Progenitor cell of endocrine pancreas (in vitro differentiated cells): ENCODE measurements around the gene ROCK1. TPM values are rescaled to one million over a fixed set of nuclear protein-coding genes. Genes with fewer than 3 reads are reported as not detected.

Source experiments
- DNase-seq: peaks from one replicate; pipeline ENCODE4 v3.0.0; 2021; ENCODE audit warnings: low spot score; ENCODE audit not compliant: unreplicated experiment
- H3K27ac Mint-ChIP-seq: 2 replicates; pipeline ENCODE4 v1.8.0; 2021; ENCODE audit warnings: mild to moderate bottlenecking, moderate library complexity, mixed read lengths
- H3K27me3 Mint-ChIP-seq: 2 replicates; pipeline ENCODE4 v1.8.0; 2021; ENCODE audit warnings: mixed read lengths
- H3K36me3 Mint-ChIP-seq: 2 replicates; pipeline ENCODE4 v1.8.0; 2022; ENCODE audit warnings: mixed read lengths; ENCODE audit not compliant: insufficient read depth
- H3K4me1 Mint-ChIP-seq: 2 replicates; pipeline ENCODE4 v1.8.0; 2021; ENCODE audit warnings: low read depth, mixed read lengths
- H3K4me3 Mint-ChIP-seq: 2 replicates; pipeline ENCODE4 v1.8.0; 2021; ENCODE audit warnings: low read depth, mild to moderate bottlenecking, moderate library complexity, mixed read lengths
- H3K9me3 Mint-ChIP-seq: 2 replicates; pipeline ENCODE4 v1.8.0; 2021; ENCODE audit warnings: low read depth, mixed read lengths
- total RNA-seq: library from RNA; stranded (reverse); gene quantifications from 2 replicates; pipeline ENCODE4 v1.2.1, GENCODE V29; 2021
- TF ChIP-seq, protein P1 (sequence below): fragments of 200-600 bp; sonication (generic); IDR thresholded peaks from one replicate; pipeline ENCODE4 v1.5.0; 2021; ENCODE audit warnings: antibody characterized with exemption, mild to moderate bottlenecking; ENCODE audit not compliant: unreplicated experiment

ROCK1 gene
- total RNA-seq, 1 donor from 2014 or later, result 62.0 TPM

DNA sequence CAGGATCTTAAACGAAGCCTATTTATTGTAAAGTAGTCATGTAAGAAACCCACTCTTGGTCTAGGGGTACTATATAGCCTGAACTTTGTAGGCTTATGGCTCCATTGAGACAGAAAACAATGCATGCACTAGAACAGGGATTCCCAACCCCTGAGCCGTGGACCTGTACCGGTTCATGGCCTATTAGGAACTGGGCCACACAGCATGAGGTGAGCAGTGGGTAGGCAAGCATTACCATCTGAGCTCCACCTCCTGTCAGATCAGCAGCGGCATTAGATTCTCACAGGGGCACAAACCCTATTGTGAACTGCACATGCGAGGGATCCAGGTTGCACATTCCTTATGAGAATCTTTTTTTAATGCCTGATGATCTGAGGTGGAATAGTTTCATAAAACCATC, 59.2 kb downstream of the ROCK1 start:
- Mint-ChIP-seq H3K4me3 (no peak overlapping the region), H3K27me3 (no peaks in the 10 kb centered on the region), H3K4me1 (no peaks in the 10 kb centered on the region), H3K27ac (no peak overlapping the region), H3K9me3 (no peaks in the 10 kb centered on the region), H3K36me3 (peaks cover 3% of the 10 kb centered on the region)
- TF ChIP-seq, protein P1, sequence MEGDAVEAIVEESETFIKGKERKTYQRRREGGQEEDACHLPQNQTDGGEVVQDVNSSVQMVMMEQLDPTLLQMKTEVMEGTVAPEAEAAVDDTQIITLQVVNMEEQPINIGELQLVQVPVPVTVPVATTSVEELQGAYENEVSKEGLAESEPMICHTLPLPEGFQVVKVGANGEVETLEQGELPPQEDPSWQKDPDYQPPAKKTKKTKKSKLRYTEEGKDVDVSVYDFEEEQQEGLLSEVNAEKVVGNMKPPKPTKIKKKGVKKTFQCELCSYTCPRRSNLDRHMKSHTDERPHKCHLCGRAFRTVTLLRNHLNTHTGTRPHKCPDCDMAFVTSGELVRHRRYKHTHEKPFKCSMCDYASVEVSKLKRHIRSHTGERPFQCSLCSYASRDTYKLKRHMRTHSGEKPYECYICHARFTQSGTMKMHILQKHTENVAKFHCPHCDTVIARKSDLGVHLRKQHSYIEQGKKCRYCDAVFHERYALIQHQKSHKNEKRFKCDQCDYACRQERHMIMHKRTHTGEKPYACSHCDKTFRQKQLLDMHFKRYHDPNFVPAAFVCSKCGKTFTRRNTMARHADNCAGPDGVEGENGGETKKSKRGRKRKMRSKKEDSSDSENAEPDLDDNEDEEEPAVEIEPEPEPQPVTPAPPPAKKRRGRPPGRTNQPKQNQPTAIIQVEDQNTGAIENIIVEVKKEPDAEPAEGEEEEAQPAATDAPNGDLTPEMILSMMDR, result no peak
- no peak for DNase-seq

DNA sequence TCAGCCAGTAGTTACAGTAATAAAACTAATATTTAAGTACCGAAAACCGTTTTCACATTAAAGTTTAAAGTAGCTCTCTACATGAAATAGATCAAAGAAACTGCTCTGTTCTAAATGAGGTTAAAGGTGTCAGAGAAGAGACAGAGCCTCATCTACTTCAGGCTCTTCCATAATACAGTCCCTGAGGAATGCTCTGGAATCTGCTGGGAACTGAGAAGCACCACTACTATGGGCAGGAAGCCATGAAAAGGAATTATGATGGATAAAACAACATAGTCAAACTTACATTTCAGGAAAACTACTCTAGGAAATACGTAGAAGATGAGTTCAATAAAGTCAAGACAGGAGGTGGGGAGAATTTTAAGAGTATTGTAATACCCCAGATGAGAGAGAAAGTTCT, 60.0 kb downstream of the ROCK1 start:
- no peaks in the 10 kb centered on the region for H3K27me3 Mint-ChIP-seq
- H3K9me3 Mint-ChIP-seq, result no peaks in the 10 kb centered on the region
- no peak for DNase-seq
- TF ChIP-seq, protein P1, result no peak
- no peak overlapping the region for H3K4me3 Mint-ChIP-seq
- peaks cover 9% of the 10 kb centered on the region for H3K36me3 Mint-ChIP-seq
- no peak overlapping the region for H3K27ac Mint-ChIP-seq
- no peaks in the 10 kb centered on the region for H3K4me1 Mint-ChIP-seq

DNA sequence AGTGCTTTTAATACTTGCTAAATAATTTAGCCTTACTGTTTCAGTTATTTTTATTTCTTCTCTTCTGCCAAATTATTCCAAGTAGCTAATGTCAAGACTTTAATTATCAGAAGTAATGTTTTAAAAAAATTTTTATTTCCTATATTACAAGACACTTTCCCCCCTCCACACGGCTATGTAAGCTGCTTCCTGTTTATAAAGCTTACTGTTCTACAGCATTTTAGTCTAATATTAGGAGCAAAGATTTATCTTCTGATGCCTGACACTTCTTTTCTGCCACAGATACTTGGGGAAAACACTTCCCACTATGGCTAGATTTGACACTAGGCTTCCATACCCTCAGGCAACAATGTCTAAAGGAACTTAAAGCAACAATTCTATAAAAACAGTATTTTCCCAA, 62.3 kb downstream of the ROCK1 start:
- H3K36me3 Mint-ChIP-seq, result peaks cover 13% of the 10 kb centered on the region
- no peaks in the 10 kb centered on the region for H3K9me3 Mint-ChIP-seq
- TF ChIP-seq, protein P1, result no peak
- no peak for DNase-seq
- H3K27ac Mint-ChIP-seq, result no peak overlapping the region
- no peaks in the 10 kb centered on the region for H3K4me1 Mint-ChIP-seq
- no peak overlapping the region for H3K4me3 Mint-ChIP-seq
- no peaks in the 10 kb centered on the region for H3K27me3 Mint-ChIP-seq

DNA sequence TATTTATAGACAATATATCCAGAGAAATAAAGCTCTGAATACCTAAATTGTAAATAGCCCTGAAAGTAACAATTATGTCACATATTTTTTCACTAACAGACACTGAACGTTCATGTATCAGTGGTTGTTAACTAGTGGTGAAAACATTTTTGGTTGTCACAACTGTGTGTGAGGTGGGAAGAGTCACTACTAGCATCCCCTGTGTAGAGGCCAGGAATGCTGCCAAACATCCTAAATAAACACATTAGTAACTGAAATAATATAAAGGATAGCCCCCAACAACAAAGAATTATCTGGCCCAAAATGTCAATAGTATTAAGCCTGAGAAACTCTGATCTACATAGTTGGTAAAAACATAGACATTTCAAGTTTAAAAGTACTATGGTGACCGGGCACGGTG, 64.5 kb downstream of the ROCK1 start:
- H3K4me1 Mint-ChIP-seq, result no peaks in the 10 kb centered on the region
- no peaks in the 10 kb centered on the region for H3K9me3 Mint-ChIP-seq
- no peak overlapping the region for H3K4me3 Mint-ChIP-seq
- peak overlapping the region; percentile 27 for H3K27ac Mint-ChIP-seq
- no peak for DNase-seq
- H3K27me3 Mint-ChIP-seq, result no peaks in the 10 kb centered on the region
- H3K36me3 Mint-ChIP-seq, result peaks cover 13% of the 10 kb centered on the region
- TF ChIP-seq, protein P1, result no peak

DNA sequence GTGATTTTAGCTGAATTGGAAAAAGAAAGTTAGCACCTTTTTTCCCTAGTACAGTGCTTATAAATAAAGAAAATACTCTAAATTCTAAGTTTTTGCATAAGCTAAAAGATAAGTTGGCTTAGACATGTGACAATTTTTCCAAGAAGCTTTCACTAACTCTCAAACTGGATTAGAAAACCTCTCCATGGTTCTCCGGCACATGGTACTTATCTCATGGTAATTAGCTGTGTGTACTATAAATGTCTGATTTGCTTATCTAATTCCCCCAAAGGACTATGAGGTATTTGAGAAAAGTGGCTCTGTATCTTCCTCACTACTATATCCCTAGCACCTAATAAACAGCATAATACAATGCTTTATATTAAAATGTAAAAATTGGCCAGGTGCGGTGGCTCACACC, 71.1 kb downstream of the ROCK1 start:
- Mint-ChIP-seq H3K36me3 (peaks cover 12% of the 10 kb centered on the region), H3K27me3 (no peaks in the 10 kb centered on the region), H3K27ac (no peak overlapping the region), H3K4me3 (no peak overlapping the region), H3K9me3 (no peaks in the 10 kb centered on the region), H3K4me1 (no peaks in the 10 kb centered on the region)
- TF ChIP-seq, protein P1, result no peak
- no peak for DNase-seq
